NT2/D1 (cell line): ENCODE results near the gene CCDC38.

ENCODE experiments used
- DNase-seq: peaks from one replicate; pipeline ENCODE4 v3.0.0-alpha.2; 2011; ENCODE audit warnings: low read depth, low spot score
- H3K27me3 ChIP-seq: 2 replicates; pipeline ENCODE4 v1.6.0; 2011; ENCODE audit warnings: mild to moderate bottlenecking; ENCODE audit not compliant: insufficient read length, insufficient read depth
- H3K36me3 ChIP-seq: 2 replicates; pipeline ENCODE4 v1.6.1; 2011; ENCODE audit warnings: mild to moderate bottlenecking, low read length, mixed read lengths; ENCODE audit not compliant: insufficient read depth, insufficient read length
- H3K4me1 ChIP-seq: 2 replicates; pipeline ENCODE4 v1.5.1; 2011; ENCODE audit not compliant: insufficient read depth, insufficient read length
- H3K4me3 ChIP-seq: 2 replicates; pipeline ENCODE4 v1.5.1; 2011; ENCODE audit warnings: low read depth; ENCODE audit not compliant: insufficient read length
- H3K9ac ChIP-seq: 2 replicates; pipeline ENCODE4 v1.6.0; 2011; ENCODE audit warnings: low read depth; ENCODE audit not compliant: insufficient read length
- H3K9me3 ChIP-seq: 2 replicates; pipeline ENCODE4 v1.5.1; 2011; ENCODE audit warnings: mild to moderate bottlenecking, low read length; ENCODE audit not compliant: insufficient read depth
- SUZ12 ChIP-seq: IDR thresholded peaks from 2 replicates; pipeline ENCODE4 v1.6.1; 2011; ENCODE audit not compliant: insufficient read length, insufficient read depth; ENCODE audit errors: extremely low read depth
- YY1 ChIP-seq: IDR thresholded peaks from 2 replicates; pipeline ENCODE4 v1.6.1; 2011; ENCODE audit not compliant: insufficient read length, insufficient read depth
- ZNF274 ChIP-seq: IDR thresholded peaks from 2 replicates; pipeline ENCODE4 v1.6.1; 2011; ENCODE audit warnings: mild to moderate bottlenecking, low read depth, low read length

The CCDC38 gene

DNA sequence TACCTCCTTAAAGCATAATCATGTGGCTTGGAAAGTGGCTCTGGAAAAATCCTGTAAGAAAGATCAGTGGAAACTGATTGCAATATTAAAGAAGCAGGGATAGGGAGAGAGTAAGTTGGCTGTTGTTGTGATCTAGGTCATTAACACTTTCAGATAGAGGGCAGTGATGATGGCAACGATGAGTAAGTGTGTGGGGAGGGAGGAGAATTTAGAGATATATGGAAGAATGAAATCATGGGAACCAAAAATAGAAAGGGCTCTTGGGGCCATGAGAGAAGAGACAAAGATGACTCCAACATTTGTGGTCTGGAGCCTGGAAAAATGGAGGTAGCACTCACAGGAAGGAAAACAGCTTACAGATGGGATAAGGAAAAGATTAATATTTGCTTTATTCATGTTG is 60.3 kb downstream of the CCDC38 start:
- no peak for TF ChIP-seq ZNF274
- TF ChIP-seq SUZ12 = no peak
- no peak for TF ChIP-seq YY1
- Histone ChIP-seq H3K9me3 (peaks cover 21% of the 10 kb centered on the region), H3K4me1 (no peaks in the 10 kb centered on the region), H3K4me3 (no peak overlapping the region), H3K36me3 (no peaks in the 10 kb centered on the region), H3K27me3 (no peaks in the 10 kb centered on the region), H3K9ac (no peak overlapping the region)
- no peak for DNase-seq

DNA sequence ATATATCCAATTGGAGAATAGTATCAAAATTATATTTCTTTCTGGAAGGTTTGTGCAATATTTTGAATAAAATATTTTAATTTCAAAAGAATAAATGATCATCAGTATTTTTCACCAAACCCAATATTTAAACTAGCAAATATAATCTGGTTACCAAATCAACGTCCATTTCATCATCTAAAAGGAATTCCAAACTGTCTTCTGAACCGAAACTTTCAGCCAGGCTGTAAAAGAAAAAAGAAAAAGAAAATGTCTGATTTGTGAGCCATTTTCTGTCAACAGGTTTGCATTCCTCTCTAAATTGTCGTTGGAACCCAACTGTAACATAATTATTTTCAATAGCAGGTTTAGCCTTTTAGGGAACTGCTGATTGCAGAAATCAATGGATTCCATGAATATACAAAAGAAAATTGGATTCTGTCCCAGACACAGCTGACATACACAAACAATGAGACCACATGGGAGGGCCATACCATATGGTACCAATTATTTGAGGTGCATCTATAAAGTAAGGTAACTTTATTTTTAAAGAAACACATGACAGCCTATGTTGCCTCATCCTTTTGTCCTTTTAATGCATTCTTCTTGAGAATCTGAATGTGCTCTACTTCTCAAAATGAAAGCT is 61.0 kb downstream of the CCDC38 start:
- no peak for DNase-seq
- TF ChIP-seq YY1 = no peak
- TF ChIP-seq ZNF274 = no peak
- no peak for TF ChIP-seq SUZ12
- Histone ChIP-seq H3K4me3 (no peak overlapping the region), H3K27me3 (no peaks in the 10 kb centered on the region), H3K9me3 (peaks cover 23% of the 10 kb centered on the region), H3K9ac (no peak overlapping the region), H3K36me3 (no peaks in the 10 kb centered on the region), H3K4me1 (no peaks in the 10 kb centered on the region)

DNA sequence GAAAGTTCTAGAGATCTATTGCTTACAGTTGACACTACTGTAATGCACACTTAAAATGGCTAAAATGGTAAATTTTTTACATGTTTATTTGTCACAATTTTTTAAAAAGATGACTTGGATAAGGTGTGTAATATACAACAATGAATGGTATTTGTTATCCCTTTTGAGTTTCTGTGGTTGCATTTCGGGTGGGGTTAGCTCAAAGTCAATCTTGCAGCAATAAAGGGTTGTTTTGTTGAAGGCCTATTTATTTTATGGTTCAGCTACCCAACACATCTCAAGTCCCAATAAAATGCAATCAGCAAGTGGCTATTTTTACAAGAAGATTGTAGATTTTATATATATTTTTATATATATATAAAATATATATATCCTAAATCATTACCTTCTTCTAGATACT is 61.5 kb downstream of the CCDC38 start:
- TF ChIP-seq YY1 = no peak
- TF ChIP-seq SUZ12 = no peak
- no peak for TF ChIP-seq ZNF274
- H3K36me3 ChIP-seq = no peaks in the 10 kb centered on the region
- H3K4me3 ChIP-seq = no peak overlapping the region
- no peak overlapping the region for H3K9ac ChIP-seq
- DNase-seq = no peak
- no peaks in the 10 kb centered on the region for H3K27me3 ChIP-seq
- no peaks in the 10 kb centered on the region for H3K4me1 ChIP-seq
- peaks cover 24% of the 10 kb centered on the region for H3K9me3 ChIP-seq

DNA sequence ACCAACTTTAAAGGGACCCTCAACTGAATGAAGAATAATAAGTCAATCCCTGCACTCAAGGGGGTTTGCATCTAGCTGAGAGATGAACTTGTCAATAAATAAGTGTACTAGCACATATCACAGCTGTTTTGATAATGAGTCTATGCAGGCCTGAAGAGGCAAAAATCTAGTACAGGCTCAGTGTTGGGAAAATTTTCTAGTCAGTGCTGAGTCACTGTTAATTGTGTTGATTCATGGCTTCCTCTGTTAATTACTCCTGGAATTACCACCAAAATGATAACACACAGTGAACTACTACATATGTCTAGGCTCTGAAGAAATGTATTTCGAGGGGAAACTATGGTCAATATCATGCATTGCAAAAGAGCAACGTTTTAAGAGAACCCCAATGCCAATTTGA is 64.8 kb downstream of the CCDC38 start:
- Histone ChIP-seq H3K9me3 (0 out of 2 replicates have a peak, but pooled peaks cover 14% of the 10 kb centered on the region), H3K4me1 (peaks cover 4% of the 10 kb centered on the region), H3K36me3 (peaks cover 7% of the 10 kb centered on the region), H3K4me3 (no peak overlapping the region), H3K9ac (no peak overlapping the region), H3K27me3 (no peaks in the 10 kb centered on the region)
- TF ChIP-seq YY1 (no peak), ZNF274 (no peak), SUZ12 (no peak)
- DNase-seq = no peak

DNA sequence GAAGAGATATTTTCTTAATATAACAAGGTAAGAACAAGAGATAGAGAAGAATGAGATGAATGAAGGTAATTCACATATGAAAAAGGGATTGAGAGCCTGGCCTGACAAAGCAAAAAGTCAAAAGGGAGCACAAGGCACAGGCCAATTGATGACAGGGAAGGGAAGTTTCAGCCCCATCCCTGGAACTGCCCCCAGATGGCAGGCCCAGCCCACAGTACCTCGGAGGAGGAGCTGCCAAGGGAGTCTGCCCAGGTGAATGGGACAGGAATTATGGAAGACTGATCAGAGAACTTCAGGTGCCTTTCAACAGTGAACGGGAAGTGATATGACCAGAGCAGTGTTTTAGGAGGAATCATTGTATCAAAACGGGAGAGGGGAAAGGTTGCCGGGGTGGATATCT is 68.0 kb downstream of the CCDC38 start:
- no peak for TF ChIP-seq ZNF274
- H3K4me3 ChIP-seq = no peak overlapping the region
- no peak overlapping the region for H3K9ac ChIP-seq
- peaks cover 4% of the 10 kb centered on the region for H3K4me1 ChIP-seq
- DNase-seq = no peak
- H3K9me3 ChIP-seq = 0 out of 2 replicates have a peak, but pooled peaks cover 14% of the 10 kb centered on the region
- H3K27me3 ChIP-seq = no peaks in the 10 kb centered on the region
- H3K36me3 ChIP-seq = peaks cover 12% of the 10 kb centered on the region

DNA sequence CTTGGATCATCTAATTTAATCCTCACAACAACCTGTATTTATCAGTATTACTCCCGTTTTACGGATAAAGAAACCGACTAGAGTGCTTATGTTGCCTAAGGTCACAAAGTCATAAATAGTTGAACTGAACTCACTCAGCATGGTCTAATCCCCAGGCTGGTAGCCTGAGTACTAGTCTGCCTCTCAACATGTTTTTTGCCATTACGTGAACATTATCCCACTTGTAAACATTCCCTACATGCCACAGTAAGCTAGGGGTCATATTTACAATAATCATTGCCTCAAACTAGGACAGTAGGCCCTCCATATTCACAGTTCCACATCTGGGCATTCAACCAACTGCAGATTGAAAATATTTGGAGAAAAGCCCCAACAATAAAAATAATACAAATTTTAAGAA is 71.5 kb downstream of the CCDC38 start:
- H3K9ac ChIP-seq = no peak overlapping the region
- peaks cover 4% of the 10 kb centered on the region for H3K4me1 ChIP-seq
- no peak for DNase-seq
- H3K4me3 ChIP-seq = no peak overlapping the region
- H3K9me3 ChIP-seq = 0 out of 2 replicates have a peak, but pooled peaks cover 4% of the 10 kb centered on the region
- TF ChIP-seq YY1 = no peak
- no peak for TF ChIP-seq SUZ12
- TF ChIP-seq ZNF274 = no peak
- H3K27me3 ChIP-seq = no peaks in the 10 kb centered on the region
- peaks cover 46% of the 10 kb centered on the region for H3K36me3 ChIP-seq

DNA sequence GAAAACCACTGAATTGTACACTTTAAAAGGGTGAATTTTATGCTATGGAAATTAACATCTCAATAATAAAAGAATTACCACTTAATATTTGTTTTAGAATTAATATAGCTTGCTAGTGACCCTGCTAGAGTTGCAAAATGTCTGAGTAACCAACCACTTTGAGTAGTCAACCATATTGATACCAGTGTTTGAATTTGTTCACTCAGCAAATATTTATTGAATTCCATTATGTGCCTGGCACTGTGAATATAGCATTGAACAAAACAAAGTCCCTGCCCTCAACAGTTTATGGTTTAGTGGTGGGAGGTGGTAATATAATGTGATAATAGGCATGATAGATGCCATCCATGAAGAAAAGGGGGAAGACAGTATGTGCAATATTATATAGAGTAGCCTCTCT is 79.1 kb downstream of the CCDC38 start:
- Histone ChIP-seq H3K4me3 (no peak overlapping the region), H3K9me3 (peaks cover 19% of the 10 kb centered on the region), H3K36me3 (peaks cover 83% of the 10 kb centered on the region), H3K27me3 (no peaks in the 10 kb centered on the region), H3K9ac (no peak overlapping the region), H3K4me1 (no peaks in the 10 kb centered on the region)
- no peak for DNase-seq
- no peak for TF ChIP-seq SUZ12
- TF ChIP-seq YY1 = no peak
- no peak for TF ChIP-seq ZNF274
